ENCODE measurements around the gene TMEM35B.
A peak's percentile ranks its signal among the peaks of the same experiment; 100 is the strongest.

GRCh38 chr1:34984793-34985608 is at the start of gene TMEM35B:
- no peak for TF ChIP-seq ZNF565 (CRISPR knock-in tag; conservative IDR thresholded peaks at IDR 0.05; ENCODE audit: low read depth)
- no peak for TF ChIP-seq OSR1 (CRISPR knock-in tag; IDR thresholded peaks at IDR 0.05)
- no peak for TF ChIP-seq ZFP3 (CRISPR knock-in tag; IDR thresholded peaks at IDR 0.05)
- no peak for TF ChIP-seq ESRRG (CRISPR knock-in tag; IDR thresholded peaks at IDR 0.05)
- TF ChIP-seq ZFP30 (CRISPR knock-in tag; IDR thresholded peaks at IDR 0.05): no peak
- no peak for TF ChIP-seq CSDC2 (CRISPR knock-in tag; IDR thresholded peaks at IDR 0.05)
- no peak for TF ChIP-seq ZNF8 (CRISPR knock-in tag; IDR thresholded peaks at IDR 0.05)
- TF ChIP-seq PATZ1 (CRISPR knock-in tag; IDR thresholded peaks at IDR 0.05; ENCODE audit: borderline replicate concordance): peak; percentile 44; the same call in 1 of the 2 replicates
- TF ChIP-seq PPARA (CRISPR knock-in tag; IDR thresholded peaks at IDR 0.05; ENCODE audit: borderline replicate concordance): no peak
- no peak for TF ChIP-seq BACH2 (CRISPR knock-in tag; IDR thresholded peaks at IDR 0.05; ENCODE audit: borderline replicate concordance)
- no peak for TF ChIP-seq CSRNP3 (CRISPR knock-in tag; IDR thresholded peaks at IDR 0.05)

All from SK-N-SH treated with all-trans-retinoic acid at 6 μM for 48 hours (cell line).